Measurements from ENCODE around the gene KANK4. TPM values are rescaled to one million over a fixed set of nuclear protein-coding genes. Genes with fewer than 3 reads are reported as not detected.

KANK4 gene
- polyA plus RNA-seq, 3 donors = not detected

GRCh38 chr1:62238507-62238906 lies 80.7 kb downstream of the KANK4 start:
- H3K27ac ChIP-seq (ENCODE audit: low read depth in 1 of 2, low read length in 2 of 2) = no peak overlapping the region
- peaks cover 13% of the 10 kb centered on the region for H3K4me1 Mint-ChIP-seq
- DNase-seq = no peak

DNA sequence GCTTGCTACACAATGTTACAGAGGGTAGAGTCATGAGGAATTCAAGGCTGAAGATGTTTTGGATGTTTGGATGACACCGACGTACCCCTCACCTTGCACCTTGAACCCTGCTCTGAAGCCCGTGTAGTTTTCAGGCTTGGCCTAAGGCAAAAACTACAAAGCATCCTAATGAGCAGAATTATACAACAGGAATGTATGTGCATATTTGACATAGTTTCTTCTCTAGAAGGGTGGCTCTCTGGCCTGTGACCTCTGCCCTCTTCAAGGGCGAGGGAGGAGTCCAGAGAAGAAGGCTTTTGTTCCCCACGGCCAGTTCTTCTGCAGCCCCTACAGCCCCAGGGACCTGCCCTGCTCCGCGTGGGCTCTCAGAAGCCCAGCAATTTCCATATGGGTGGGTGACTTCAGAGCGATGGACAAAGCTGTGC lies 81.3 kb downstream of the KANK4 start:
- Histone ChIP-seq H3K4me3 (replicated peaks in 1 of 3; ENCODE audit: low read depth in 2 of 3, low read length in 3 of 3) (no peak overlapping the region), H3K9ac (ENCODE audit: insufficient read depth, low read length, poor library complexity, severe bottlenecking) (no peak overlapping the region), H3K4me1 (ENCODE audit: control insufficient read depth in 1 of 2, insufficient read depth in 2 of 2, low read length in 2 of 2) (no peaks in the 10 kb centered on the region), H2AFZ (ENCODE audit: insufficient read depth, low read depth, low read length, poor library complexity, severe bottlenecking) (no peak overlapping the region), H4K20me1 (ENCODE audit: insufficient read depth, low read length) (no peaks in the 10 kb centered on the region), H3K27me3 (ENCODE audit: control insufficient read depth in 2 of 2, insufficient read depth in 2 of 2, low read length in 2 of 2) (no peaks in the 10 kb centered on the region), H3K36me3 (replicated peaks in 1 of 2; ENCODE audit: control insufficient read depth in 1 of 2, insufficient read depth in 2 of 2, low read length in 2 of 2) (no peaks in the 10 kb centered on the region), H3K9me3 (replicated peaks in 1 of 2; ENCODE audit: control insufficient read depth in 1 of 2, insufficient read depth in 1 of 2, low read length in 2 of 2) (no peaks in the 10 kb centered on the region), H3K4me2 (replicated peaks; ENCODE audit: extremely low read depth, low read length, poor library complexity, severe bottlenecking) (no peak overlapping the region), H3K79me2 (ENCODE audit: insufficient read depth, low read length) (no peaks in the 10 kb centered on the region), H3K27ac (ENCODE audit: low read depth in 1 of 2, low read length in 2 of 2) (no peak overlapping the region)
- no peak for DNase-seq
- peaks cover 0 to 3% (median under 1%) of the 10 kb centered on the region in 7 donors for H3K9me3 Mint-ChIP-seq
- intact Hi-C loops (cut with micrococcal nuclease) = no loop called here
- H3K4me3 Mint-ChIP-seq = no peak overlapping the region
- H3K36me3 Mint-ChIP-seq = no peaks in the 10 kb centered on the region
- peak overlapping the region in 1 of 7 donors; percentile 4 for H3K27ac Mint-ChIP-seq
- TF ChIP-seq, protein P1, sequence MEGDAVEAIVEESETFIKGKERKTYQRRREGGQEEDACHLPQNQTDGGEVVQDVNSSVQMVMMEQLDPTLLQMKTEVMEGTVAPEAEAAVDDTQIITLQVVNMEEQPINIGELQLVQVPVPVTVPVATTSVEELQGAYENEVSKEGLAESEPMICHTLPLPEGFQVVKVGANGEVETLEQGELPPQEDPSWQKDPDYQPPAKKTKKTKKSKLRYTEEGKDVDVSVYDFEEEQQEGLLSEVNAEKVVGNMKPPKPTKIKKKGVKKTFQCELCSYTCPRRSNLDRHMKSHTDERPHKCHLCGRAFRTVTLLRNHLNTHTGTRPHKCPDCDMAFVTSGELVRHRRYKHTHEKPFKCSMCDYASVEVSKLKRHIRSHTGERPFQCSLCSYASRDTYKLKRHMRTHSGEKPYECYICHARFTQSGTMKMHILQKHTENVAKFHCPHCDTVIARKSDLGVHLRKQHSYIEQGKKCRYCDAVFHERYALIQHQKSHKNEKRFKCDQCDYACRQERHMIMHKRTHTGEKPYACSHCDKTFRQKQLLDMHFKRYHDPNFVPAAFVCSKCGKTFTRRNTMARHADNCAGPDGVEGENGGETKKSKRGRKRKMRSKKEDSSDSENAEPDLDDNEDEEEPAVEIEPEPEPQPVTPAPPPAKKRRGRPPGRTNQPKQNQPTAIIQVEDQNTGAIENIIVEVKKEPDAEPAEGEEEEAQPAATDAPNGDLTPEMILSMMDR (IDR thresholded peaks at IDR 0.05) = no peak
- 100% methylated on average over 3 of the region's 8 CpGs for WGBS (ENCODE audit: insufficient coverage)
- peaks cover 19% of the 10 kb centered on the region for H3K4me1 Mint-ChIP-seq
- H3K27me3 Mint-ChIP-seq (ENCODE audit: low read depth in 3 of 3) = peaks cover 0 to 6% (median 5%) of the 10 kb centered on the region in 3 donors

More at GRCh38 chr1:62238507-62238906, 80.7 kb downstream of the KANK4 start:
- H3K4me3 ChIP-seq (replicated peaks in 1 of 3; ENCODE audit: low read depth in 2 of 3, low read length in 3 of 3) = no peak overlapping the region
- peaks cover 0 to 3% (median 2%) of the 10 kb centered on the region in 7 donors for H3K9me3 Mint-ChIP-seq
- intact Hi-C loops (cut with micrococcal nuclease) = no loop called here
- TF ChIP-seq, protein P1 (IDR thresholded peaks at IDR 0.05) = no peak
- no peaks in the 10 kb centered on the region for H3K9me3 ChIP-seq (replicated peaks in 1 of 2; ENCODE audit: control insufficient read depth in 1 of 2, insufficient read depth in 1 of 2, low read length in 2 of 2)
- H3K4me3 Mint-ChIP-seq = no peak overlapping the region
- no peaks in the 10 kb centered on the region for H3K36me3 Mint-ChIP-seq
- 88% methylated on average over 3 of the region's 9 CpGs for whole genome bisulfite sequencing (ENCODE audit: insufficient coverage)
- H3K27ac Mint-ChIP-seq = no peak overlapping the region
- no peaks in the 10 kb centered on the region for H3K79me2 ChIP-seq (ENCODE audit: insufficient read depth, low read length)
- H2AFZ ChIP-seq (ENCODE audit: insufficient read depth, low read depth, low read length, poor library complexity, severe bottlenecking) = no peak overlapping the region
- H3K4me2 ChIP-seq (replicated peaks; ENCODE audit: extremely low read depth, low read length, poor library complexity, severe bottlenecking) = no peak overlapping the region
- H3K4me1 ChIP-seq (ENCODE audit: control insufficient read depth in 1 of 2, insufficient read depth in 2 of 2, low read length in 2 of 2) = no peaks in the 10 kb centered on the region
- no peaks in the 10 kb centered on the region for H3K36me3 ChIP-seq (replicated peaks in 1 of 2; ENCODE audit: control insufficient read depth in 1 of 2, insufficient read depth in 2 of 2, low read length in 2 of 2)
- H4K20me1 ChIP-seq (ENCODE audit: insufficient read depth, low read length) = no peaks in the 10 kb centered on the region
- H3K27me3 Mint-ChIP-seq (ENCODE audit: low read depth in 3 of 3) = peaks cover 0 to 6% (median 4%) of the 10 kb centered on the region in 3 donors
- no peaks in the 10 kb centered on the region for H3K27me3 ChIP-seq (ENCODE audit: control insufficient read depth in 2 of 2, insufficient read depth in 2 of 2, low read length in 2 of 2)
- no peak overlapping the region for H3K9ac ChIP-seq (ENCODE audit: insufficient read depth, low read length, poor library complexity, severe bottlenecking)
